GM18909 (cell line): ENCODE measurements around the gene VCAN.
"Not testable (repeated sequence)": the region's sequence is repeated elsewhere in the genome, so short reads cannot be mapped to it uniquely, and the experiment has no call there.

Source experiments
- ATAC-seq: cut with Tn5 transposase; IDR thresholded peaks from one replicate; pipeline ENCODE4 v1.9.1; 2021; ENCODE audit warnings: mild to moderate bottlenecking; ENCODE audit not compliant: unreplicated experiment, poor library complexity

The VCAN gene

GRCh38 chr5:83471405-83472212 lies at the start of gene VCAN:
Gene VCAN, plus strand, starts transcription at chr5:83471744. Its CDS starts 11,775 bp downstream, at chr5:83483519.
- no peak for ATAC-seq

DNA sequence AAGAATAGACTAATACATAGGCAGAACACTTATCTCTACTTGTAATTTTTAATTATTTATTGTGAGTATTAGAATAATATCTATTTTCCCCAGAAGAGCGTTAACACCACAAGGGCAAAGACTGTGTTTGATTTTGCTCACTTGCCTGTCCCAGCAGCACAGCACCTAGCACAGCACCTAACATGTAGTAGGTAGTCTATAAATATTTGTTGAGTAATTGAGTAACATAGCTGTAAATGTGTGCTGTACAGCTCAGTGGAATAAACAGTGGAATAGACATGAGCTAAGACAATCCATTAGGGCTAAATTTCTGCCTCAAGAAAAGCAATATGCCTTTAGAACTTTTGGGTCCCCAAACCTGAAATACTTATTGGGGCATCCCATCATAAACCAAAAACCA lies 49.3 kb upstream of the VCAN start:
- ATAC-seq = no peak

DNA sequence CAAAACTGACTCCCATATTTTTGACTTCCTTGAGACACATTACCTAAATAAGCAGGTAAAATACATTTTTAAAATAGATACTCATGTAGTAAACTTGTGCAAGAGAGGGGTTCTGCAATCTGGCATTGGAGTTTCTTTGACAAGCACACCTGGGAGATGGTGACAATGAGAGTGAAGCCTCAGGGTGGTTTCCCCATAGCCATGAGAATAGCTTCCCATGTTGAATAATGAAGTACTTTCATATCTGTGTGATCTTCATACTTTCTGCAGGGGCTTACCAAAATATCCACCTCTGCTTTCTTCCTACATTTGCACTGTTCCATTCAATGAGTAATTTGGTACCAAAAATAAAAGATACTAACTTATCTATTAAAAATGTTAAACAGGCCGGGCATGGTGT lies 44.7 kb upstream of the VCAN start:
- ATAC-seq = no peak

DNA sequence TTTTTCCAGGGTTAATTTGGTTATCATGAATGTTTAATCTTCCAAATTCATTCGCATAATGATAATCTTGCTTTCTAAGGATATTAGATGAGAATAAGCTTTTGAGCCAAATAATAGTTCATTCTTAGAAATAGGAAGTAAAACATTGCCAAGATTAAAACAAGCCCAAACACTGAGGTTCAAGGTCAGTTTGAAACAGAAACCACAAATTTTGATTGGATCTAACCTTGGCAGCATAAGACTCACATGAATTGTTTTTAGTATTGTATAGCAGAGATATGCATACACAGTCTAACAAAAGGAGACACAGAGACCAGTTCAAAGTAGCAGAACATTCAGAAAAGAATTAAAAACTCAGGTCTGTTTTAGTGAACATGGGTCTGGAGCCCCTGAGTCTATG lies 43.4 kb upstream of the VCAN start:
- ATAC-seq = no peak

GRCh38 chr5:83428890-83429289 lies 42.7 kb upstream of the VCAN start:
- ATAC-seq = no peak

DNA sequence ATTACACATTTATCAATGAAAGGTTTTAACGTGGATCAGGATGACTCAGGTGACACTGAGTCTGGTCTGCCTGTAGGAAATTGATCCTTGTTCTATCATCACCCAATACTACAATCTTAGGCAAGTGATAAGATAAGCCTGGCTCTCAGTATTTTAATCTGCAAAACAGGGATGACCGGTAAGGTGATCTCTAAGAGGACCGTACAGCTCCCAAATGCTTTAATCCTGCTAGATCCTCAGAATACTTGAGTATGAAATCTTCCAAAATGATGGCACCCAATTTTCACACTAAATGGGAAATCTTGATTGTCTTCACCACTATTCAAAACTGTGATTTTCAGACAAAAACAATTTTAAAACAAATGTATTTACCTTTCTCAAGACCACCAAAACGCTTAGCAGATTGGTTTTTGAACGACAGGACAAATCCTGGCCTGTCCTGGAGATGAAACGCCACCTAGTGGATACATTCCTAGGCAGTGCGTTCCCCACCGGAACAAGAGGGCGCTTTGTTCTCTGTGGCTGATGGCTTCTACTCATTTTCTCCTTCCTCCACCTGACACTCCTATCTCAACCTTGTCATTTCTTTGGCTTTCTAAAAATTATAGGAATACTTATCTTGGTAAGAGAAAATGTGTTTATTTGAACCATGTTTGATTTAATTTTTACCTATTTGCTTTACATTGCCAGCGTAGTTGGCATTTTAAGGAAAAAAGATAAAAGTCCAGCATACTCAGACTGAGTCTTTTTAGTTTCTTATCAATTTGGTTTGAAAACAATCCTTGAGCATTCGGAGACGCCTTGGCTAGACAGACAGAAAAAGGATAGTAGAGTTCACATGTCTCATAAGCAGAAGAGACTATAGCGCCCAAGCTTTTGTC lies 41.2 kb upstream of the VCAN start:
- peak; percentile 95 for ATAC-seq

DNA sequence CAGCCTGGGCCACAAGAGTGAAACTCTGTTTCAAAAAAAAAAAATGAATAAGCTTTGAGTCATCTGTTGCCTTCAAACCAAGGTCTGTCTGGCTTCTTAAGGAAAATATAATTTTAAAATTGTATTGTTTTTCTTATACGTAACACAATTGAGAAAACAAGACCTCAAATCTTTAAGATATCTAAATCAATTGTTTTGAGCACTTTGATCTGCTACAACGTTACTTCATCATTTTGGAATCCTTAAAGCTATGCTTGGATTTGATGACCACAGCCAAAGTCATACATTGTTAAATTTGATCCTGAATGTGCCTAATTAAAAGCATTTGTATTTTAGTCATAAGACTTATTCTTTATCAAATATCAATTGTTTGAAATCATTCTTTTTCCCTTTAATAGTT lies 37.7 kb upstream of the VCAN start:
- no peak for ATAC-seq

DNA sequence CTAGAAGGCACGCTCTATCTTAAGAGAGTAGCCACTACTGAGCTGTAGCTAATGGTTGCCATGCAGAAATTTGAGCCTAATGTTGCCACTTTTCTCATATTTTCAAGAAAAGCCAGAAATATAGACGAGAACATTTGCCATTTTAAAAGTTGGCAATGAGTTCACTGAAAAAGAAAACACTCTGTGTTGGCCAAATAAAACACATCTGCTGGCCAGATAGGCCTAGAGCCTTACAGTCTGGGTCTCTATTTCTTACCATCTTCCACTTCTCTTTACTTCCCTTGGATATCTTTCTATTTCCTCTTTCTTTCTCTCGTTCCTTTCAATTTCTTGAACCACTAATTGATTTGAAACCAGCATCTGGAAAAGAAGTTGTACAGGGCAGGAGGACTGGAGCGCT lies 36.6 kb upstream of the VCAN start:
- no peak for ATAC-seq

DNA sequence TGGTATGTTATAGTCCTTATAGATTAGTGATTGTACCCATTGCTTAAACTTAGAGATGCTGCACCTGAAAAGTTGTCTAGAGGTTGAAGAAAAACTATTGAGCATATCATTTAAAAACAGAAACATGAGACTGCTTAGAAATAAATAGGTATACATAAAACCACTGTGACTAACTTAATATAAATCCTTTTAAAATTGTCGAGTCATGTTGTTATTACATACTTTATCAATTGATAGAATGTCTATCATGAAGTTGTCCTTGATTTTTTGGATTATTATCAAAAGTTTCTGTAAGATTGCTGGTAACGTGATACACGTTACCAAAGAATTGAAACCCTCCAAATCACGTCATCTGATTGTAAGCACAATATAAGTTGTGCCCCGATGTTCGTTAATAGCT lies 35.3 kb upstream of the VCAN start:
- no peak for ATAC-seq

GRCh38 chr5:83437697-83438096 lies 33.8 kb upstream of the VCAN start:
- not testable (repeated sequence) for ATAC-seq

GRCh38 chr5:83440826-83441225 lies 30.7 kb upstream of the VCAN start:
- no peak for ATAC-seq

DNA sequence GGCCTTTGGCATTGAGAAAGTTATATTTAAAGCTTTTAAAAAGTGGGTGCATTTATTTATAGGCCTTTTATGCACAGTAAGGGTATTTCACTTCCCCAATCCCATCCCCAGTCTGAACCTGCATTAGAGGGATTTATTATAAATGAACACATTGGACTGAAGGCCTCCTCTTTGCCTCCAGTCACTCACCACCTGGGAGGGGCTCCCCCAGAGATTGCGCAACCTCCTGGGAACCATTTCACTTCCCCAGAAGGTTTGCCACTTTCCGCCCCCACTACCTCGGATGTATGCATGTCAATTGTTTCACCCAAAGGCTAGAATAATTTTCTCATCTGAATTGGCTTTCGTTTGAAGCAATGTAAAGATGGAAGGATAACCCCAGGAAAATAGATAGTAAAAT lies 29.8 kb upstream of the VCAN start:
- ATAC-seq = peak; percentile 82

DNA sequence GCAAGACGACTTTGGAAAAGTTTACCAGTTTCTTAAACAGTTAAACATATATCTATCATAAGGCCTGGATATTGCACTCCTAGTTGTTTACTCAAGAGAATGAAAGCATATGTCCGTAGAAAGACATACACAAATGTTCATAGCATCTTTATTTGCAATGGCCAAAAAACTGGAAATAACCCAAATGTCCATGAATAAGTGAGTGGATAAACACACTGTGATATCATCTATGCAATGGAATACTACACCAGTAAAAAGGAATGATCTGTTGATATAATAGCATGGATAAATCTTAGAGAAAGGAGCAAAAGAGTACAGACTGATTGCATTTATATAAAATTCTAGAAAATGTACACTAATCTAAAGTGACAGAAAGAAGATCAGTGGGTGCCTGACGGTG lies 28.0 kb upstream of the VCAN start:
- no peak for ATAC-seq

DNA sequence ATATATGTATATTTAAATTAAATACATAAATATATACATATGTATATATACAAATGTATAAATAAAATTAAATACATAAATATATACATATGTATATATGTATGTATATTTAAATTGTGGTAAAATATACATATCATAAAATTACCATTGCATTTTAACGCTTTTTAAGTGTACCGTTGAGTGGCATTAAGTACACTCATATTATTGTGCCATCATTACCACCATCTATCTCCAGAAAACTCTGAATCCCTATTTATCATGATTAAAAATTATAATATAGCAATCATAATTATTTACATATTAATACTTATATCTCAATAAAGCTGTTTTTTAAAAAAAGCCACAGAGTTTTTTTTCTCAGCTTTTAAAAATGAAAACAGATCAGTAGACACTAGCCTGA lies 27.1 kb upstream of the VCAN start:
- no peak for ATAC-seq

- no peak for ATAC-seq
Observed at GRCh38 chr5:83446253-83446947, 25.1 kb upstream of the VCAN start.

DNA sequence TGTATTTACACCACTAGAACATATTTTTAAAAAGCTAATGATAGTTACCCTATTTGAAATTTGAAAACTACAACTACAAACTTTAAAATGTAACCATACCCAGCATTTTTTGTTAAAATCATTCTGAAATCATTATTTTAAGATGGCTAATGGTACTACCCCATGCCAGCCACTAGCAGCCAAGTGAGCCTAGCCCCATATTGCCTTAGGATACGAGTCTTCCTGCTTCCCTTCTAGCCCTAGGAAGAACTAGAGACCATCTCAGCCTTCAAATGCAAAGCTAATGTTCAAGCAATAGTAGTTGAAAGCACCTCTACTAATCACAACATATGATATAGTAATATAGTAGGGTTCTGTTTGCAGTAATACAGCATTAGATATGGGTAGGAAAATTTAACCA lies 24.0 kb upstream of the VCAN start:
- ATAC-seq = no peak

DNA sequence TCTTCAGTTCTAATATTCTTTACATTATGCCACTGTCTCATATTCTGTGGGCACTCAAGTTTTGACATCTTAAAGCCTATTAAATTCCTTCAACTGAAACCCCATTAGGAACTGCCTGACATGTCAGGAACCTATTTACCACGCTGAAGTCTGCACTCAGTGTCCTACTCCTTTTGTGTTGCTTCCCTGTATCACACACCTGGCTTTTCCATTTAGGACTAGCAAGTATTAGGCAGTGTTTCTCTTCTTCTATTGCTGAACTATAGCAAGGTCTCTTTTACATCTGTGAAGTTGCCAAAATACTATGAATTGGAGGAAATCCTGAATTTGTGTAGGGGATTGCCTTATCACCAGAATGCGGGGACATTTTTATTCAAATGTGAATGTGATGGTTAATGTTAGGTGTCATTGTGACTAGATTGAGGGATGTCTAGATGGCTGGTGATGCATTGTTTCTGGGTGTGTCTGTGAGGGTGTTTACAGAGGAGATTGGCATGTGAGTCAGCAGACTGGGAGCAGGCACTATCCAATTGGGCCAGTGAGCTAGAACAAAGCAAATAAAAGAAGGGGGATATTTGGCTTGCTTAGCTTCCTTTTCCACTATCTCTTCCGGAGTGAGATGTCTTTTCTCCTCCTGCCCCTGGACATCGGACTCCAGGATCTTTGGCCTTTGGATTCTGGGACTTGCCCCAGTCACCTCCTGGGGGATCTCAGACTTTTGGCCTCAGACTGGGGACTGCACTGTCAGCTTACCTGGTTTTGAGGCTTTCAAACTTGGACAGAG lies 21.2 kb upstream of the VCAN start:
- no peak for ATAC-seq

DNA sequence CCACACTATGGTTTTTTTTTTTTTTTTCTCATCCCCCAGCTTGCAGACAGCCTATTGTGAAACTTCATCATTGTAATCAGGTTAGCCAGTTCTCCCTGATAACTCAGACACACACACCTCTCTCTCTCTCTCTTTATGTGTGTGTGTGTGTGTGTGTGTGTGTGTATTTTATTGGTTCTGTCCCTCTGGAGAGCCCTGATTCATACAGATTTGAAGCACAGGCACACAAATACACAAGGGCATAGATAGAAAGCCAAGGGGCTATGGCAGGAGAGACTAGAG lies 20.6 kb upstream of the VCAN start:
- ATAC-seq = no peak

- no peak for ATAC-seq
Observed at GRCh38 chr5:83451955-83452354, 19.6 kb upstream of the VCAN start.

GRCh38 chr5:83453937-83454336 lies 17.6 kb upstream of the VCAN start:
- ATAC-seq = no peak
